ENCODE measurements around the gene CLK2. TPM values are rescaled to one million over a fixed set of nuclear protein-coding genes. Genes with fewer than 3 reads are reported as not detected.

The CLK2 gene
- total and polyA plus RNA-seq, 9 of the 15 experiments (the other 6 are each of a cell fraction or from before 2014, with no cell fraction given): 13.5 to 81.4 (median 39.6) TPM

- no peak for TF ChIP-seq ZNF778 (CRISPR knock-in tag; IDR thresholded peaks at IDR 0.05)
- no peak for TF ChIP-seq STAT5A (IDR thresholded peaks at IDR 0.05; ENCODE audit: borderline replicate concordance, low read length)
- TF ChIP-seq ZC3H4 (CRISPR knock-in tag; IDR thresholded peaks at IDR 0.05; ENCODE audit: borderline replicate concordance): no peak
- no peak; the same call in 1 of the 2 replicates for TF ChIP-seq ZEB2 (IDR thresholded peaks at IDR 0.05)
- no peak for TF ChIP-seq ZNF224 (CRISPR knock-in tag; IDR thresholded peaks at IDR 0.05)
- TF ChIP-seq MED1 (CRISPR knock-in tag; IDR thresholded peaks at IDR 0.05; ENCODE audit: borderline replicate concordance): no peak
- TF ChIP-seq RNF219 (CRISPR knock-in tag; IDR thresholded peaks at IDR 0.05): no peak
- TF ChIP-seq NFYB (IDR thresholded peaks at IDR 0.05; ENCODE audit: extremely low read depth, insufficient read length): no peak
- TF ChIP-seq AFF1 (IDR thresholded peaks at IDR 0.05; ENCODE audit: low read depth in 1 of 2, partially characterized antibody in 2 of 2): no peak
- TF ChIP-seq USF2 (CRISPR knock-in tag; IDR thresholded peaks at IDR 0.05): no peak
- TF ChIP-seq ARID2 (IDR thresholded peaks at IDR 0.05): peak; percentile 58
- TF ChIP-seq POU5F1 (IDR thresholded peaks at IDR 0.05; ENCODE audit: borderline replicate concordance, low read depth, low read length, partially characterized antibody): no peak
- no peak for TF ChIP-seq ZNF277 (CRISPR knock-in tag; IDR thresholded peaks at IDR 0.05; ENCODE audit: borderline replicate concordance)
- no peak for TF ChIP-seq FIP1L1 (IDR thresholded peaks at IDR 0.05; ENCODE audit: low read depth, low read length, poor library complexity, severe bottlenecking)
- no peak; the same call in 1 of the 2 replicates for TF ChIP-seq TRIM28 (IDR thresholded peaks at IDR 0.05)
- no peak for TF ChIP-seq PHF20 (IDR thresholded peaks at IDR 0.05; ENCODE audit: partially characterized antibody)
- TF ChIP-seq HDAC3 (IDR thresholded peaks at IDR 0.05; ENCODE audit: borderline replicate concordance, partially characterized antibody): no peak
- peak; percentile 74 for TF ChIP-seq ETV1 (tag; conservative IDR thresholded peaks at IDR 0.05; ENCODE audit: low read depth)
- no peak for TF ChIP-seq DIDO1 (tag; IDR thresholded peaks at IDR 0.05; ENCODE audit: low read depth)
- no peak for TF ChIP-seq ZNF408 (CRISPR knock-in tag; IDR thresholded peaks at IDR 0.05; ENCODE audit: low read depth)
Observed at GRCh38 chr1:155226188-155226909, 47.0 kb downstream of the CLK2 start (continued).
